ENCODE data around the gene PSMA5. TPM values are rescaled to one million over a fixed set of nuclear protein-coding genes. Genes with fewer than 3 reads are reported as not detected.

Gene PSMA5
- total RNA-seq, 1 experiment from 2014 or later: 133 TPM

- Histone ChIP-seq H3K23ac (ENCODE audit: insufficient read length, low read depth, low read length) (no peak overlapping the region), H3K4me1 (ENCODE audit: insufficient read depth, low read length) (no peaks in the 10 kb centered on the region; the same call in 1 of the 2 replicates), H3K56ac (ENCODE audit: insufficient read length, low read depth, low read length) (no peak overlapping the region), H2BK12ac (ENCODE audit: insufficient read length, low read depth, low read length) (no peak overlapping the region), H4K5ac (ENCODE audit: insufficient read length, low read depth, low read length) (no peak overlapping the region), H3K23me2 (ENCODE audit: insufficient read length, low read depth, low read length, poor library complexity, severe bottlenecking) (no peaks in the 10 kb centered on the region), H2BK20ac (ENCODE audit: low read depth, low read length, poor library complexity, severe bottlenecking) (no peak overlapping the region), H2AK5ac (ENCODE audit: insufficient read length, low read length) (no peak overlapping the region), H4K20me1 (ENCODE audit: control insufficient read depth, insufficient read depth, insufficient read length) (no peaks in the 10 kb centered on the region), H2BK5ac (ENCODE audit: insufficient read length, low read length) (no peak overlapping the region), H3K9me3 (ENCODE audit: control insufficient read depth, low read depth, low read length) (no peaks in the 10 kb centered on the region), H4K91ac (ENCODE audit: insufficient read length, low read depth, low read length) (no peak overlapping the region), H3K9ac (ENCODE audit: extremely low read depth, insufficient read length, low read length) (no peak overlapping the region), H3K4ac (ENCODE audit: low read depth, low read length) (no peak overlapping the region), H2AFZ (ENCODE audit: low read length) (no peak overlapping the region), H3T11ph (ENCODE audit: low read length) (no peak overlapping the region), H3K14ac (ENCODE audit: insufficient read depth, low read length) (no peak overlapping the region), H2BK15ac (ENCODE audit: low read depth, low read length) (no peak overlapping the region), H3K27ac (ENCODE audit: insufficient read length, low read depth, low read length) (no peak overlapping the region), H2BK120ac (ENCODE audit: low read depth, low read length, poor library complexity, severe bottlenecking) (no peak overlapping the region), H4K8ac (replicated peaks; ENCODE audit: insufficient read length, low read depth, low read length) (no peak overlapping the region), H3K4me2 (ENCODE audit: insufficient read depth, insufficient read length, low read length) (no peak overlapping the region), H3K27me3 (ENCODE audit: insufficient read depth, low read length) (no peaks in the 10 kb centered on the region), H3K79me2 (ENCODE audit: insufficient read depth, low read length) (peaks cover 6% of the 10 kb centered on the region; the same call in 1 of the 2 replicates), H3K79me1 (ENCODE audit: insufficient read depth, low read depth, low read length, poor library complexity, severe bottlenecking) (peaks cover 5% of the 10 kb centered on the region), H3K18ac (ENCODE audit: insufficient read length, low read depth, low read length) (no peak overlapping the region)
- H3K36me3 Mint-ChIP-seq (ENCODE audit: insufficient read depth in 1 of 3, low read depth in 3 of 3): peaks cover 0 to 2% (median 0%) of the 10 kb centered on the region in 3 experiments; a peak in 1 of 7 replicates
- TF ChIP-seq, protein P1, sequence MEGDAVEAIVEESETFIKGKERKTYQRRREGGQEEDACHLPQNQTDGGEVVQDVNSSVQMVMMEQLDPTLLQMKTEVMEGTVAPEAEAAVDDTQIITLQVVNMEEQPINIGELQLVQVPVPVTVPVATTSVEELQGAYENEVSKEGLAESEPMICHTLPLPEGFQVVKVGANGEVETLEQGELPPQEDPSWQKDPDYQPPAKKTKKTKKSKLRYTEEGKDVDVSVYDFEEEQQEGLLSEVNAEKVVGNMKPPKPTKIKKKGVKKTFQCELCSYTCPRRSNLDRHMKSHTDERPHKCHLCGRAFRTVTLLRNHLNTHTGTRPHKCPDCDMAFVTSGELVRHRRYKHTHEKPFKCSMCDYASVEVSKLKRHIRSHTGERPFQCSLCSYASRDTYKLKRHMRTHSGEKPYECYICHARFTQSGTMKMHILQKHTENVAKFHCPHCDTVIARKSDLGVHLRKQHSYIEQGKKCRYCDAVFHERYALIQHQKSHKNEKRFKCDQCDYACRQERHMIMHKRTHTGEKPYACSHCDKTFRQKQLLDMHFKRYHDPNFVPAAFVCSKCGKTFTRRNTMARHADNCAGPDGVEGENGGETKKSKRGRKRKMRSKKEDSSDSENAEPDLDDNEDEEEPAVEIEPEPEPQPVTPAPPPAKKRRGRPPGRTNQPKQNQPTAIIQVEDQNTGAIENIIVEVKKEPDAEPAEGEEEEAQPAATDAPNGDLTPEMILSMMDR (conservative IDR thresholded peaks at IDR 0.05): no peak
- H3K4me1 Mint-ChIP-seq: peaks cover 20 to 23% of the 10 kb centered on the region in 2 experiments
- H3K27me3 Mint-ChIP-seq (ENCODE audit: low read depth): no peaks in the 10 kb centered on the region
- H3K9me3 Mint-ChIP-seq: no peaks in the 10 kb centered on the region
- no peak overlapping the region for H3K4me3 Mint-ChIP-seq
- H3K27ac Mint-ChIP-seq: peak overlapping the region; percentile 49 to 95 (median 91); a peak in 6 of 7 replicates
- no CpG with 5 or more reads among the region's 5 CpGs for WGBS (ENCODE audit: extremely low coverage, insufficient read length, low lambda C conversion rate)
- no peak for DNase-seq
Observed at GRCh38 chr1:109373126-109373525, 53.1 kb downstream of the PSMA5 start.
